Limb (tissue), 2 donors: ENCODE data around the gene SCN1B.

Experiments used
- DNase-seq, 2 donors: peaks; one replicate each; pipeline ENCODE4 v3.0.0-alpha.2; 2016; ENCODE audit errors: extremely low spot score in 2 of 2

SCN1B gene

DNA sequence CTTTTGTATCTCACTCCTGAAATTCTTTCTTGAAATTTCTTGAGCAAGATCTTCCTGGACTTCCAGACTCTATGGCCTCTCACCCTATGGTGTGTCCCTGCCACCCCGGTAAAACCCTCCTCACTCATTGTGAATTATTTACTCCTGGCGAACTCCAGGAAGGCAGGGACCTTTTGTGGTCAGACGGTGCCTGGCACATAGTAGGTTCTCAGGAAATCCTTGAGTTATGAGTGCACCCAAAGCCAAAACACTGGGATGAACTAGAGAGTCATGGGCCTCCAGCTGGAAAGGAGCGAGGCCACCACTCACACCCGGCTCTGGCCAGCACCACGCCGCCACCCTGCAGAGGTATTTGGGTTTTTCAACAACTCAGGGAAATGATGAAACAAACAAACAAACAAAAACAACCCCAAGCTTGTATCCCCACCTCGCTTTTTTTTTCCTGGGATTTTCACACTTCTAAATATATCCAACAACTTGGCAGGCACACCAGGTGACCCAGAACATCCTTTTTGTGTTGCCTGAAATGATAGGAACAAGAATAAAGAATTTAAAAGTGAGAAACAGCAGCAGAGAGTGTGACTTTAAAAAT, 22.4 kb downstream of the SCN1B start:
- no peak for DNase-seq

DNA sequence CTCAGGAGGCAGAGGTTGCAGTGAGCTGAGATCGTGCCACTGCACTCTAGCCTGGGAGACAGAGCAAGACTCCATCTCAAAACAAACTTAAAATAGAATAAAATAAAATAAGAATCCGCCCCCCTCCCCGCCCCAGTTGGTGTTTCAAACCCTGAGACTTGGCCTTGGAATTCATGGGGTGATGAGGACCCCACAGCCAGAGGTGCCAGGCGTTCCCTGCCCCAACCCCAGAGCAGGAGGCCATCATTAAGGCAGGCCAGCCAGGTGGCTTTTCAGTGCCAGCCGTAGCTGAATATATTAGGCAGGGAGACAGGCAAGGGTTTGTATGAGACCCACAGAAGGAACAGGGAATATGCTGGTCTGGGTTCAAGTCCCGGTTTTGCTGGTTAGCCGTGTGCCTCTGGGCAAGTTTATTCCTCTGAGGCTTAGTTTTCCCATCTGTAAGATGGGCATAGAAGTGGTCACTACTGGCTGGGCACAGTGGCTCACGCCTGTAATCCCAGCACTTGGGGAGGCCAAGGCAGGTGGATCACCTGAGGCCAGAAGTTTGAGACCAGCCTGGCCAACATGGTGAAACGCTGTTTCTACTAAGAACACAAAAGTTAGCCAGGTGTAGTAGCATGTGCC, 23.5 kb downstream of the SCN1B start:
- DNase-seq = no peak

DNA sequence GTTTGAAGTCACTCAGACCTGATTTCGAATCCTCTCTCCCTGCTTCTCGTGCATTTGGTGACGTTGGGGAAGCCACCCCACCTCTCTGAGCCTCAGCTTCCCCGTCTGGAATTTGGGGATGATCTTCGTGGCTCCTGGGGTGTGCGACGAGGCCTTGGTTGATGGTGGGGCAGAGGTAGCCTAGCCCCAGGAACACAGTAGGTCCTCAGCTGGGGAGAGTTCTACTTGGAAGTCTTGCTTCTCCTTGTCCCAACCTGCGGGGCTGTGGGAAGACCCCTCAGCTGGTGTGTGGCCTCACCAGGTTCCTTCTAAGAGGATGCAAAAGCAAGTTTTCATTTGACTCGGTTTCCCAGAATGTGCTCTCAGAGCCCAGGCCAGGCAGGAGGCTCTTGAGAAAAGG, 24.4 kb downstream of the SCN1B start:
- no peak for DNase-seq

DNA sequence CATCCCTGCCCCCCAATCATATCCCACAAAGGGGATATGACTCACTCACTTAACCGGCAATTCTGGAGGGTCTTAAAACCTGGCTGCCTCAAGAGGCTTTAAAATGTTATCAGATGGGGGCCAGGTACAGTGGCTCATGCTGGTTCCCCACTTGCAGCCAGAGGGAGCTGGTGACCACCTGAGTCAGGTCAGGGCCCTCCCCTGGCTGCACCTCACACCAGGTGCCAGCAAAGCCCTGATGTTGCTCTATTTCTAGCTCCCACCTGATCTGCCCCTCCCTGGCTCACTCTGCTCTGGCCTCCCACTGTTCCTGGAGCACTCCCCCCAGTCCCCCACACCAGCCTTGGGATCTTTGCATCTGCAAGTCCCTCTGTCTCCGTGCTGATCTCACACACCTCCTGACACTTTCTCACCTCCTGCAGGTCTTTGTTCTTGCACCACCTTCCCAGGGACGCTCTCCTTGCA, 25.5 kb downstream of the SCN1B start:
- DNase-seq = no peak

DNA sequence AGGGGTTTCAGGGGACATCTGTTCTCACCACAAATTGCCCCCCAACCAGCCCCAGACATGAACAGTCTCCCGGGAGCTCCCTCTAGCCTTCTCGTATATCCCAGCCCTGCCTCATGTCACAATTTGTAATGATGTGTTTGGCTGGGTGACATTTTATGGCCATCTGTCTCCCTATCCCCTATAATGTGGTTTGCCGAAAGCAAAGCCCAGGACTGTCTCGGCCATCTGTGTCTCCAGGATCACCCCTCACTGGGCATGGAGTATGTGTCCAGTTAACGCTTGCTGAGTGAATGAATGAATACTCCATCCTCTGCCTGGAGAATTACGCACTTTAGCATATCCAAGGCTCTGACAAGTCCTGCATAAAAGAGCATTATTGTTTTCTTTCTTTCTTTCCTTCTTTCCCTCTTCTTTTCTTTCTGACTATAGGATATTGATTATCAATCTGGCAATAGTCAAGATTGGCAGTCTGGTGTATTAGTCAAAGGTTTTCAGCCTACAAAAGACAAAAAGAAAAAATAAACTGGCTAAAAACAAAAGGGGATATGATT, 26.3 kb downstream of the SCN1B start:
- no peak for DNase-seq

DNA sequence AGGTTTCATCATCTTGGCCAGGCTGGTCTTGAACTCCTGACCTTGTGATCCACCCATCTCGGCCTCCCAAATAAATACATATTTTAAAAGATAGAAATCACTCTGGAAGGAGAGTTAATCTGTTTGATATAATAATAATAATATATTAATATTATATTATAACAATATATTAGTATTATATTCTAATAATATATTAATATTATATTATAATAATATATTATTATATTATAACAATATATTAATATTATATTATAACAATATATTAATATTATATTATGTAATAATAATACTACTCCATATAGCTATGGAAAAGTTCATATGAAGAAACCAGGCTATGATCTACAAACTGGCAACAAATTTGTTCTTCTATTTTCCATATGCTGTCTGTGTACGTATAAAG, 28.1 kb downstream of the SCN1B start:
- DNase-seq = no peak

DNA sequence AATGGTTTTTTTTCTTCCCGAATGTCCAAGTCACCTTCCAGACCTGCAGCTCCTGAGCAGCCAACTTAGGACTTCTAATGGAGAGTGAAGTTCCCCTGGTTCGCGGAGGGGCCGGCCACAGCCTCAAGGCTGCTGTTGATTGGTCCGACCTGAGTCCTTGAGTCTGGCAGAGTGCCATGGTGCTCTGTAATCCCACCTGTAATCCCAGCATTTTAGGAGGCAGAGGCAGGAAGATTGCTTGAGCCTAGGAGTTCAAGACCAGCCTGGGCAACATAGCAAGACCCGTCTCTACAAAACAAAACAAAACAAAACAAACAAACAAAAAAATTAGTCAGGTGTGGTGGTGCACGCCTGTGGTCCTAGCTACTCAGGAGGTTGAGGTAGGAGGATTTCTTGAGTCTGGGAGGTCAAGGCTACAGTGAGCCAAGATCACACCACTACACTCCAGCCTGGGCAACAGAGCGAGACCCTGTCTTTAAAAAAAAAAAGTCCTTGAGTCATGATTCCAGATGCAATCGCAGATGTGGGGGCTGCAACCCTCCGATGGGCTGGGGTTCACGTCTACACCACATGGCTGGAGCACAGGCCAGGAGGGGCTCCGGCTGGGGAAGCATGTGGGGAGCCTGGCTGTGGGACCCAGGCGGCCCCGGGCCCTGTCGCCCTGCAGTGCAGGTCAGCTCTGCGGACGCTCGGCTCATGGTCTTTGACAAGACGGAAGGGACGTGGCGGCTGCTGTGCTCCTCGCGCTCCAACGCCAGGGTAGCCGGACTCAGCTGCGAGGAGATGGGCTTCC, 28.9 kb downstream of the SCN1B start:
- DNase-seq = no peak

DNA sequence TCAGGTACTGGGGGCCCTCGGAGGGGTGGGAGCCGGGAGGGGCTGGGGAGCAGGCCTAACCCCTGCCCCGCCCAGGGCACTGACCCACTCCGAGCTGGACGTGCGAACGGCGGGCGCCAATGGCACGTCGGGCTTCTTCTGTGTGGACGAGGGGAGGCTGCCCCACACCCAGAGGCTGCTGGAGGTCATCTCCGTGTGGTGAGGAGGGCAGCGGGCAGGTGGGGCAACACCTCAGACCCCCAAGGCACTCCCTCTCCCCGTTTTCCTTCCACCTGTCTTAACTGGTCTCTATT, 29.5 kb downstream of the SCN1B start:
- DNase-seq = no peak

DNA sequence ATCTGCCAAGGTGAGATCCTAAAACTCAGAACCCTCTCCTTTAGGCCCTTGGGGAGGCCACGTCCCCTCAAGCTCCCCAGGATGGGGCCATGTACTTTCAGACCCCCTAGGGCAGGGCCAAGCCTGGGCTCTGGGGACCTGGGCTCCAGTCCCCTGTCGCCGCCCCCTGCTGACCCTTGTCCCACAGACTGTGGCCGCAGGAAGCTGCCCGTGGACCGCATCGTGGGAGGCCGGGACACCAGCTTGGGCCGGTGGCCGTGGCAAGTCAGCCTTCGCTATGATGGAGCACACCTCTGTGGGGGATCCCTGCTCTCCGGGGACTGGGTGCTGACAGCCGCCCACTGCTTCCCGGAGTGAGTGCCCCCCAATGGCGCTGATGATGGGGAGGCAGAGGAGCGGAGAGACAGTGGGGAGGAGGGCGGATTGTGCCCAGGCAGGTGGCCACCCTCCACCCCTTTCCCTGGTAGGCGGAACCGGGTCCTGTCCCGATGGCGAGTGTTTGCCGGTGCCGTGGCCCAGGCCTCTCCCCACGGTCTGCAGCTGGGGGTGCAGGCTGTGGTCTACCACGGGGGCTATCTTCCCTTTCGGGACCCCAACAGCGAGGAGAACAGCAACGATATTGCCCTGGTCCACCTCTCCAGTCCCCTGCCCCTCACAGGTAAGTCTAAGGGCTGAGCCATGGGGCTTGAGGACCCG, 30.0 kb downstream of the SCN1B start:
- DNase-seq = no peak

DNA sequence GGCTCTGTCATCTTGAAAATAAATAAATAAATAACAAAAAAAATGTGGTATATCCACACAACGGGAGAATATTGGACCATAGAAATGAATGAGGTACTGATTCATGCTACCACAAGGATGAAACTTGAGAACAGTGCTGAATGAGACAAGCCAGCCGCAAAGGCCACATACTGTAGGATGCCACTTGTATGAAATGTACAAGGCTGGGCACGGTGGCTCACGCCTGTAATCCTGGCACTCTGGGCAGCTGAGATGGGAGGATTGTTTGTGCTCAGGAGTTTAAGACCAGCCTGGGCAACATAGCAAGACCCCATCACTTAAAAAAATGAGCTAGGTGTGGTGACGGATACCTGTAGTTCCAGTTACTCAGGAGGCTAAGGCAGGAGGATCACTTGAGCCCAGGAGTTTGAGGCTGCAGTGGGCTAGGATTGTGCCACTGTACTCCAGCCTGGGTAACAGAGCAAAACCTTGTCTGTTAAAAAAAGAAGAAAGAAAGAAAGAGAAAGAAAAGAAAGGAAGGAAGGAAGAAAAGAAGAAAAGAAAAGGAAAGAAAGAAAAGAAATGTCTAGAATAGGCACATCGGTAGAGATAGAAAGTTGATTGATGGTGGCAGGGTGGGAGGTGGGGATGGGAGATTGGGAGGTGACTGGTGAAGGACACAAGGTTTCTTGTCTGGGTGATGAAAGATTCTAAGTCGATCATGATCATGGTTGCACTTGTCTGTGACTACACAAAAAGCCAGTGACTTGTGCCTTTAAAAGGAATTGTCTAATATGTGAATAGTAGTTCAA, 31.5 kb downstream of the SCN1B start:
- DNase-seq = no peak

DNA sequence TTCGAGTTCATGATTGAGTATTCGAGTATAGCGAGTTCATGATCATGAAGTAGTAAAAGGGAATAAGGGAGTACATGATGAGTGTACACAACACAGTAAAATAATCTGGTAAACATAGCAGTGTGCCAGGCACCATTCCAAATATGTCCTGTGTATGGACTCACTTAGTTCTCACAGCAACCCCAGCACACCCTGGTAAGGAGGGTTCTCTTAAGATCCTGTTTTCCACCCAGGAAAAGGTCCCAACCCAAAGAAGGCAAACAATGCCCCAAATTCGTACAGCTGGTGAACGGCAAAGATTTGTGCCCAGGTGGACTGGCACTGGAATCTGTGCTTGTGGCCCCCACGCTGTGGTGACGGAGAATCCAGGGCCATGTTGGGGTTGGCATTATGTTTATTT, 32.7 kb downstream of the SCN1B start:
- DNase-seq = no peak

DNA sequence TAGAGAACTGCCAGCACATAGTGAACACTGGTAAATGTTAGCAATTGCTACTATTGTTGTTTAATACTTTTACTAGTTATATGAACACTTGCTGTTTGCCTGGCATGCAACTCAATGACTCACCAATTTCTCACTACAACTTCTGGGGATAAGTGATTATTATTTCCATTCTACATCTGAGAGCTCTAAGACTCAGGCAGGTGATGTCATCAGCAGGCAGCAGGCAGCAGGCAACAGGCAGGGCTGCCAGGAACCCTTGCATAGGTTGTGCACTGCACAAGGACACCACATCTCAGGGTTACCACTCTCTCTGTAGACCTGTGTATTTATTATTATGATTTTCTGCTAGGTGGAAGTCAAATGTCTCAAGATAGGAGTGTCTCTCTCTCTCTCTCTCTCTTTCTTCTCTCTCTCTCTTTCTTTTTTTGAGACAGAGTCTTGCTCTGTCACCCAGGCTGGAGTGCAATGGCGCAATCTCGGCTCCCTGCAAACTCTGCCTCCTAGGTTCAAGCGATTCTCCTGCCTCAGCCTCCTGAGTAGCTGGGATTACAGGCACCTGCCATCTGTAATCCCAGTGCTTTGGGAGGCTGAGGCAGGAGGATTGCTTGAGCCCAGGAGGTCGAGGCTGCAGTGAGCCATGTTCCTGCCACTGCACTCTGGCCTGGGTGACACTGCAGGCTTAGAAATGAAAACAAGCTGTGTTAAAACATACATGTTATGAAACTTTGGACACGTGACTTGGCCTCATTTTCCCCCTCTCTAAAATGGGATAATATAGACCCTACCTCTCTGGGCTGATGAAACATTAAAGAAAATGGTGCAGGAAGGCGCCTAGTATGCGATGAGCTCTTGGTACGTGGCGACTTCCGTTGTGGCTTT, 33.9 kb downstream of the SCN1B start:
- no peak for DNase-seq

DNA sequence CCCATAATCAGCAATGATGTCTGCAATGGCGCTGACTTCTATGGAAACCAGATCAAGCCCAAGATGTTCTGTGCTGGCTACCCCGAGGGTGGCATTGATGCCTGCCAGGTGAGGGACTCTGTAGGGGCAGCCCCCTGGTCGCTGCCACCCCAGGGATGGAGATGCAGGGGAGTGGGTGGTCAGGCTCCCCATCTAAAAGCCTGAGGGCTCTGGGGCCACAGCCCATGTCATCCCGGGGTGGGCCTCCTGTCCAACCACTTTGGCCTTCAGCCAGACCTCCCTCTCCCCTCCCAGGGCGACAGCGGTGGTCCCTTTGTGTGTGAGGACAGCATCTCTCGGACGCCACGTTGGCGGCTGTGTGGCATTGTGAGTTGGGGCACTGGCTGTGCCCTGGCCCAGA, 35.3 kb downstream of the SCN1B start:
- DNase-seq = no peak

DNA sequence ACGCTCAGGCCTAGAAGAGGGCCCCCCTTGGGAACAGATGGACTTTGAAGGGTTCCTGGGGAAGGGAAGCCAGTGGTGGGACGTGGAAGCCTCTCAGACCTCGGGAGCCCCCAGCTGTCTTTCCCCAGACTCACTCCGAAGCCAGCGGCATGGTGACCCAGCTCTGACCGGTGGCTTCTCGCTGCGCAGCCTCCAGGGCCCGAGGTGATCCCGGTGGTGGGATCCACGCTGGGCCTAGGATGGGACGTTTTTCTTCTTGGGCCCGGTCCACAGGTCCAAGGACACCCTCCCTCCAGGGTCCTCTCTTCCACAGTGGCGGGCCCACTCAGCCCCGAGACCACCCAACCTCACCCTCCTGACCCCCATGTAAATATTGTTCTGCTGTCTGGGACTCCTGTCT, 35.9 kb downstream of the SCN1B start:
- no peak for DNase-seq

DNA sequence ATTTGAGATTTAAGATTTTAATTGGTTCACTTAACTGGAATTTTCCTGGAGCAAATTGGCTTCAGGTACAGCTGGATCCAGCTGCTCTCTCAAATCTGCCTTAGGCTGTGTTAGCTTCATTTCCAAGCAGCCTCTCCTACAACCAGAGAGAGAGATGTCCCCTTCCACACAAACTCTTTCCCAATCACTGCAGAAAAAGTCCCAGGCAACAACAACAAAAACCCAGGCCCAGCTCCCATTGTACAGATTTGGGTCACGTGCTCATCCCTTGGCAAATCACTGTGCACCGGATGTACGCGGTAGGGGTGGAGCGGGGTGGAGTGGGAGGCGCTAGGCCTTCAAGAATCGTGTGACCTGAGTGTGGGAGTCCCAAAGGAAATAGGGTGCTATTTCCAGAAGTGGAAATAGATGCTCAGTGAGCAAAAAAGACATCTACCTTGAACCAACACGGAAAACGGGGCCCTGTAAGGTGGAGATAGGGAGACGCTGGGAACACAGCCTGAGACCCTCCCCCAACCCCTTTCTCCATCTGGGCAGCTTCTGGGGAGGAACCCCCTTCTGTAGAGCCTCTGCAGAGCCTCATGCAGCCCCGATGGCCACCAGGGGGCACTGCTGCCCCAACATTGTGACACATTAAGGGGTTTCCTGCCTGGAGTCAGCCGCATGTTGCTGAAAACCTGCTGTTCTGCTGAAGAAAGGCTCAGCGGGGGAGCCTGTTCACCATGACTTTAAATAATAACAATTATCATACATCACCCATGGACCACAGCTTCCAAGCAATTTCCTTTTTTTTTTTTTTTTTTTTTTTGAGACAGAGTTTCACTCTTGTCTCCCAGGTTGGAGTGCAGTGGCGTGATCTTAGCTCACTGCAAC, 36.7 kb downstream of the SCN1B start:
- peak; percentile 69 to 90 for DNase-seq

DNA sequence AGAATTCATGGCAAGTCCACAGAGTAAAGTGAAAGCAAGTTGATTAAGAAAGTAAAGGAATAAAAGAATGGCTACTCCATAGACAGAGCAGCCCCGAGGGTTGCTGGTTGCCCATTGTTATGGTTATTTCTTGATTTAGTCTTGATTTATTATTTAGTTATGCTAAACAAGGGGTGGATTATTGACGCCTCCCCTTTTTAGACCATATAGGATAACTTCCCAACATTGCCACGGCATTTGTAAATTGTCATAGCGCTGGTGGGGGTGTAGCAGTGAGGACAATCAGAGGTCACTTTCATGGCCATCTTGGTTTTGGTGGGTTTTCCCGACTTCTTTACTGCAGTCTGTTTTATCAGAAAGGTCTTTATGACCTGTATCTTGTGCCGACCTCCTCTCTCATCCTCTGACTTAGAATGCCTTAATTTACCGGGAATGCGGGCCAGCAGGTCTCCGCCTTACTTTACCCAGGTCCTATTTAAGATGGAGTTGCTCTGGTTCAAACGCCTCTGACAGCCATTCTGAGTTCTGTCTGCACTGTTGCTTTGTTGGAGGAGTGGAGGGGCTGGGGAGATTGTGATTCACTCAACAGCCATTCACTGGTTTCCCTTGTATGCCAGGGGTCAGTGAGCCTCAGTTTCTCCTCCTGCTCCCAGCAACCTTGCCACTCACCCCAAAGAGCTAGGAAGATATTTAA, 38.8 kb downstream of the SCN1B start:
- DNase-seq = no peak

DNA sequence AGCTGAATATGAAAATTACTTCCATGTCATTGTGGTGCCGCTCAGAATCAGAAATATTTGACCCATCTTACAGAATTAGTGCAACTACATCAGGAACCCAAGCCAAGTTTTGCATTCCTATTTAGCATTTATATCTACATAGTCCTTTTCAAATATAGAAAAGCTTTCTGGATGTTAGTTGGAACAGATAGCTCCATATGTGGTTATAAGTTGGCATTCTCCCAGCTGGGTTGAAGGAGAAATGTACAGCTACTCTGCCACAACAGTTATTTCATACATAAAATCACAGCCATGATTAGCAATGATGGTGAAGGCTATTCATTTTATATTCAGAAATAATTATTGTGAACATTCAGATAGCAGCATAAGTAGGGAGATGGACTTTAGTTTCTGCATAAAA, 39.4 kb downstream of the SCN1B start:
- DNase-seq = no peak

DNA sequence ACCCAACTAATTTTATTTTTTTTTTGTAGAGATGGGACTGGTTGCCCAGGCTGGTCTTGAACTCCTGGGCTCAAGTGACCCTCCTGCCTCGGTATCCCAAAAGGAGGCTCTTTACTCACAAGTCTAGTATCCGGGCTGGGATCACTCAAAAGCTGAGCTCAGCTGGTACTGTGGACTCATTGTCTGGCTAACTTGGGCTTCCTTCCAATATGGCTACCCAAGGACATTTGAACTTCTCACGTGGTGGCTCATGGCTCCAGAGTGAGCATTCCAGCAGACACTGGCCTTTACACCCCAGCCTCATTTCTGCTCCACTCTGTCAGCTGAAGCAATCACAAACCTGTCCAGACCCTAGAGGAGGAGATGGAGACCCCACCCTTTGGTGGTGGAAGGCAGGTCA, 40.2 kb downstream of the SCN1B start:
- DNase-seq = no peak

DNA sequence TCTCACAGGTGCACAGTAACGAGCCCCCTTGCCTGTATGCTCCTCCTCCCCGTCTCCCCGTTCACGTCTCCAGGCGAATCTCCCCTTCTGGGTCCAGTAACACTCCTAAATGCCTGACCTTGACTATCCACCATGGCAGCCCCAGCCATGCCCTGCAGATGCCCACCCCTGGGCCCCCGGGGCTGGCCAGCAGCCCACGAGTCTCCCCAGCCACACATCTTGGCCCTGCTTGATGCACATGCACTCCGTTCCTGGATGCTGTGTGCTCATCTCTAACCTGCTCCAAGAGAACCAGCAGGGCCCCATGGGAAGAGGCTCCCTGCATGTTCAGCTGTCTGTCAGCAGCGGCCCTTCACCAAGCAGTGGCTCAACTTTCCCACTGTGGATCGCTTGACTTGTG, 43.2 kb downstream of the SCN1B start:
- DNase-seq = no peak
